Panc1 (cell line): Measurements from ENCODE around the gene EPHA6.

Source experiments
- CTCF ChIP-seq: fragments of 450-650 bp; IDR thresholded peaks from 2 replicates; pipeline ENCODE4 v1.5.1; 2017; ENCODE audit warnings: mild to moderate bottlenecking
- POLR2AphosphoS5 ChIP-seq: IDR thresholded peaks from 2 replicates; pipeline ENCODE4 v1.6.1; 2012; ENCODE audit warnings: mild to moderate bottlenecking, low read depth, low read length, moderate library complexity
- REST ChIP-seq, 2 experiments: IDR thresholded peaks; 2 replicates each; pipeline ENCODE4 v1.6.1; 2011 to 2012; ENCODE audit warnings: low read depth in 2 of 2, control low read depth in 1 of 2, low read length in 1 of 2, mild to moderate bottlenecking in 1 of 2, moderate library complexity in 1 of 2; ENCODE audit not compliant: insufficient read depth in 1 of 2
- SIN3A ChIP-seq: IDR thresholded peaks from 2 replicates; pipeline ENCODE4 v1.6.1; 2012; ENCODE audit warnings: low read depth, mild to moderate bottlenecking, low read length, moderate library complexity, borderline replicate concordance; ENCODE audit not compliant: insufficient read depth
- TCF7L2 ChIP-seq: IDR thresholded peaks from 2 replicates; pipeline ENCODE4 v1.6.1; 2011; ENCODE audit warnings: mild to moderate bottlenecking, low read depth, low read length, inconsistent platforms

DNA sequence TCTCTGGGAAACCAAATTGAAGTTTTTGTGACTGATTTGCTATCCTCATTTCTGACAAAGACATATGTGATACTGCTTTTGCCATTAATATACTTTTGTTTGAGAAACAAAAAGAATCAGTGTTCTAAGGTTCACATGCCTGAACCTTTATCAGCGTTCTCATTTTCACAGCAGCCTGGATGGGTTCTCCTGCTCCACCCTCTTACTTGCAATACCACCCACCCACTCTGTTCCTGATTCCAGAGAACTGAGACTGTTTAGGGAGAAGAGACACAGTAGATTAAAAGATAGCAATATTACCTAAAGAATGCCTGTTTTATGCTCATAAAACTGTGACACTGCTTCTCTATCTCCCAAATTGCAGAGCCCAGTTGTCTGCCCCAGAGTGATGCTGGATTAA lies 924.4 kb downstream of the EPHA6 start:
- no peak for TF ChIP-seq CTCF
- TF ChIP-seq POLR2AphosphoS5, result no peak
- no peak for TF ChIP-seq SIN3A
- TF ChIP-seq REST (IDR thresholded peaks at IDR 0.05; ENCODE audit: insufficient read depth in 1 of 2, low read depth in 2 of 2, low read length in 1 of 2), result no peak
- TF ChIP-seq TCF7L2, result no peak
